HCT116 (cell line): ENCODE data around the gene SERTAD3.

Experiments used
- CTCF ChIP-seq, 3 experiments: fragments of 200-600 bp in 1 of 3; sonication (generic) in 1 of 3; IDR thresholded peaks in 2 of 3; conservative IDR thresholded peaks in 1 of 3; 2 replicates each; pipeline ENCODE4 v1.5.1; 2012 to 2017; ENCODE audit warnings: low read depth in 2 of 3, low read length in 2 of 3, antibody characterized with exemption in 1 of 3, borderline replicate concordance in 1 of 3, control low read depth in 1 of 3, mild to moderate bottlenecking in 1 of 3, mixed read lengths in 1 of 3, mixed run types in 1 of 3, moderate library complexity in 1 of 3; ENCODE audit not compliant: insufficient read depth in 1 of 3
- EZH2 ChIP-seq: fragments of 200-600 bp; sonication (generic); IDR thresholded peaks from 2 replicates; pipeline ENCODE4 v1.6.1; 2017; ENCODE audit warnings: antibody characterized with exemption, mixed run types
- MAX ChIP-seq: IDR thresholded peaks from 2 replicates; pipeline ENCODE4 v1.6.1; 2012
- SIN3A ChIP-seq: IDR thresholded peaks from 2 replicates; pipeline ENCODE4 v1.6.1; 2012; ENCODE audit warnings: low read depth
- SP1 ChIP-seq: IDR thresholded peaks from 2 replicates; pipeline ENCODE4 v1.6.1; 2012; ENCODE audit warnings: low read depth
- TCF7L2 ChIP-seq: IDR thresholded peaks from 2 replicates; pipeline ENCODE4 v1.7.0; 2011; ENCODE audit warnings: borderline replicate concordance, inconsistent platforms; ENCODE audit not compliant: insufficient read depth, insufficient read length; ENCODE audit errors: extremely low read depth

DNA sequence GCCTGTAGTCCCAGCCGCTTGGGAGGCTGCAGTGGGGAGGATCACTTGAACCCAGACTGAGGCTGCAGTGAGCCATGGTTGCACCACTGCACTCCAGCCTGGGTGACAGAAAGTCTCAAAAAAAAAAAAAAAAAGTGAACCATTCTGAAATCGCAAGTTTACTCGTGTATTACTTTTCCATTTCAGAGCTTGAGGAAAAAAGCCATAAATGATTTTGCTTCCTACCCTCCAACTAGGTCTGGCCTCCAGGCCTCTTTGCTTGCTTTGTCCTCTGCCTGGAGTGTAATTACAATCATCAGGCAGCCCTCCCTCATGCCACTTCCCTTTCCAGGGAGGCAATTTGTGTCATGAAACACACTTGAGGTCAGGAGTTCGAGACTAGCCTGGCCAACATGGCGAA, 12.9 kb upstream of the SERTAD3 start:
- no peak for TF ChIP-seq CTCF (IDR thresholded peaks at IDR 0.05 in 2 of 3, conservative IDR thresholded peaks at IDR 0.05 in 1 of 3; ENCODE audit: borderline replicate concordance in 1 of 3, insufficient read depth in 1 of 3, low read depth in 2 of 3, low read length in 2 of 3)
- no peak for TF ChIP-seq SIN3A
- TF ChIP-seq TCF7L2: no peak
- no peak for TF ChIP-seq EZH2
- no peak for TF ChIP-seq SP1
- TF ChIP-seq MAX: no peak
